GM21737 (cell line): ENCODE data around the gene ERGIC2.
"Not testable (repeated sequence)": the region's sequence is repeated elsewhere in the genome, so short reads cannot be mapped to it uniquely, and the experiment has no call there.

Source experiments
- ATAC-seq: cut with Tn5 transposase; IDR thresholded peaks from one replicate; pipeline ENCODE4 v1.9.1; 2021; ENCODE audit warnings: mild to moderate bottlenecking, moderate library complexity; ENCODE audit not compliant: unreplicated experiment

ERGIC2 gene

GRCh38 chr12:29380536-29381523, at the start of gene ERGIC2:
Gene ERGIC2, minus strand, starts transcription at chr12:29381172. Its CDS starts 9,539 bp downstream, at chr12:29371633.
- peak; percentile 97 for ATAC-seq

DNA sequence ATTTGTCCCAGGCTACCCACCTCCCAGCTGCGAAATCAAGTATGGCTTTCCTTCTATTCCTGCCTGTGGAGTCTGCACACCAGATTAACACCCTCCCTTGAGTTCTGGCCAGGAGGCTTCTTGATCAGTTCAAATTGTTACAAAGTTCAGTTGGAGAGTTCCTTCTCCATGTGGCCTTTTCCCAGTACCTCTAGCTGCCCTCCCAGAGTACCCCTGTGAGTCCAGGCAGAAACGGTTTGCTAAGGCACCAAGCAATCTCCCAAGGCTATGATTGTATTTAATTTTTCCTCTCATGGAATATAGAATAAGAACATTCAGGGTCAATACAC, 49.7 kb upstream of the ERGIC2 start:
- no peak for ATAC-seq

DNA sequence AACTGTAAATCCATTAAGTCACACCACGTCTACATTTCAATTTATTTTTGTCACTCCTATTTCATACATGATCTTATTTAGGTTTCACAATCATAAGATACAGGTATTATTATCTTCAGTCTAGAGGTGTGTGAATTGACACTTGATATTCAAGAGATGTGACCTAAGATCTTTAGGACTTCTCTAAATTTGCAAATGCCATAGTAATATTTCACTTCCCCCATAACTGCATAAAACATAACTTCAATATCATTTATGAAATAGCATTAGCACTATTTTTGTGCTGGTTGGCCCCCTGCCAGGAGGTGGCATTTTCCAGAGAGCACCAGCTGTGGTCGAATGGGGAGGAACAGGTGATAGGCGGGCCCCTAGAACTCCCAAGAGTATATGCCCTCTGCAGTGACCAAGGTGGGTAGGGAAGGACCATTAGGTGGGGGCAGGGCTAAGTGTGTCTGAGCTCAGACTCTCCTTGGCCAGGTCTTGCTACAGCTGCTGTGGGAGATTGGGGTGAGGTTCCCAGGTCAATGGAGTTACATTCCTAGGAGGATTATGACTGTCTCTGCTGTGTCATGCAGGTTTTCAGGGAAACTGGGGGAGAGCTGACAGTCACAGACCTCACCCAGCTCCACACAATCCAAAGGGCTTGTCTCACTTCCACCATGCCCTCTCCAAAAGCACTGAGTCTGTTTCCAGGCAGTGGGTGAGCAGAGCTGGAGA, 49.2 kb upstream of the ERGIC2 start:
- ATAC-seq: no peak

GRCh38 chr12:29428633-29429032, 47.7 kb upstream of the ERGIC2 start:
- ATAC-seq: peak; percentile 50

DNA sequence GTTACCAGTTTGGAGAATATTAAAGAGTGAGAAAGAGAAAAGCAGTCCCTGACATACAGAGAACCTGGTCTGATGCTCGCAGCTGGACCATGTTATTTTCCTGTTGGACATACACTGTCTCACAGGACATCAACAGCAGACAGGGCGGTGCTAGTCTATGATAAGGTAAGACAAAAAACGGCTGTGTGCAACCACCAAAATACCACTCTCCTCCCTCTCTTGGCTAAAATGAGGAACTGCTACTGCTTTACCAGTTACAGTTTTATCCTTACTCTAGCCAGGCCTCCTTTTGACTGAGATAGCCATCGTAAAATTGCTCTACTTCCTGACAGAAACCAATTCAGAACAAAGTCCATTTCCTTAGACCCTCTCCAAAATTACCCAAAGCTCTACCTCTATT, 47.0 kb upstream of the ERGIC2 start:
- peak; percentile 97 for ATAC-seq

DNA sequence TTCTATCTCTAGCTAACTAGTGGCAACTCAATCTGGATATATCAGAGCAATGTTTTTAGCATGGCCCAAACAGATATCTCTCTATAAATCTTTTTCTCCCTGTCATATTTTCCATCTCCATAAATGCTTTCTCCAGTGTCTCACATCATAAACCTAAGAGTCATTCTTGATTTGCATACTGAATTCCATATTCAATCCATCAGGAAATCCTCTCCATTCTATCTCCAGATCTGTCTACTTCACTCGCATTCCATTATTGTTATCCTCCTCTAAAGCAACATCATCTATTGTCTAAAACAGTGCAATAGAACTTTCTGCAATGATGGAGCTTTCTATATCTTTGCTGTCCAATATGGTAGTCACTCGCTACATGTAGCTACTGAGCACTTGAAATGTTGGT, 45.5 kb upstream of the ERGIC2 start:
- ATAC-seq: no peak

- no peak for ATAC-seq
These were observed 44.8 kb upstream of the ERGIC2 start for GRCh38 chr12:29425722-29426121.

GRCh38 chr12:29416748-29417147, 35.8 kb upstream of the ERGIC2 start:
- ATAC-seq: no peak

DNA sequence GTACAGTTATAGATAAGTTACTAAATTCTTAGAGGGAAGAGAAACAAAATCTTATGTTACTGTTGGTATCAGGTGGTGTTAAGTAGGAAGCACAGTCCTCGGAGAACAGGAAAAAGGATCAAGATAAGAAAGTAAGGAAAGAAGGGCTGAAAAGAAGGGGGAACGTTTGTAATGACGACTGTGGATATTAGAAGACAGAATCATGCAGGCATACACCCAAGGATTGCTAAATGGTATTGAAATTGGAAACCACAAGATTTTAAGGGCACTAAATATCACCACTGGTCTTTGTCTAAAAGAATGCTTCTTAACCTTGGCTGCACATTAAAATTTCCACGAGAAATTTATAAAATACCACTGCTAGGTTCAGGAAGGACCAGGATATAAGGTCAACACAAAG, 34.1 kb upstream of the ERGIC2 start:
- no peak for ATAC-seq

GRCh38 chr12:29414368-29414767, 33.4 kb upstream of the ERGIC2 start:
- ATAC-seq: no peak

- no peak for ATAC-seq
These were observed 24.6 kb upstream of the ERGIC2 start for GRCh38 chr12:29405561-29405960.

- no peak for ATAC-seq
These were observed 23.0 kb upstream of the ERGIC2 start for GRCh38 chr12:29403991-29404390.

DNA sequence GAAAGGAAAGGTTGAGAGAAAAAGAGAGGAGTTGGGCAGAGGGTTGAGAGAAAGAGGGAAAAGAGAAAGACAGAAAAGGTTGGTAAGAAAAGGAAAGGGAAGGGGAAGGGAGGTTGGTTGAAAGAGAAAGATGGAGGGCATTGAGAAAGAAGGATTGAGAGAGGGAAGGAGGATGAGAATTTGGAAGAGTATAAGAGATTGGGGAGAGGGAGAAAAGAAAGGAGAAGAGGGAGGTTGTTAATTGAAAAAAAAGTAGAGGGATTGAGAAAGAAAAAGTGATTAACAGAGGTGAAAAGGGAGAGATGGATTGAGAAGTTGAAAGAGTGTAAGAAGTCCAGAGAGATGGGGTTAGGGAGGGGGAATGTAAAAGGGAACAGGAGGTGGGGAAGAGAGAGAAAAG, 21.5 kb upstream of the ERGIC2 start:
- ATAC-seq: no peak

- ATAC-seq: no peak
These were observed 17.5 kb upstream of the ERGIC2 start for GRCh38 chr12:29398495-29398894.

GRCh38 chr12:29396774-29397173, 15.8 kb upstream of the ERGIC2 start:
- ATAC-seq: no peak

DNA sequence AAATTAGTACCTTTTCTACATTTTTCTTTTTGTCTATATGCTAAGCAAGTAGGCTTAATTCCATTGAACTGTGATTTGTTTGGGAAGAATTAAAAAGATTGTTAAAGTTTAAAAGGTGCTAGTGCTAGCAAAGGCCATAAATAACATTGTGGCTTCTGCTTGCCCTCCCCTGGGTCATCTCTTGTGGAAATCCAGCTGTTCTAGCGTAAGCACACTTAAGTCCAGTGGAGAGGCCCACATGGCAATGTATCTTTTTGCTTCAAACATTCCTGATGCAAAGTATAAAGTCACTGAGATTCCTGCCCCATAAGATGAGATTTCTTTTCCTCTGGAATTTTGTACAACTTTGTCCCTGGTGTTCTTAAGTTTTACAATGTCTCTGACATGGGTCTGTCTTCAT, 14.4 kb upstream of the ERGIC2 start:
- no peak for ATAC-seq

DNA sequence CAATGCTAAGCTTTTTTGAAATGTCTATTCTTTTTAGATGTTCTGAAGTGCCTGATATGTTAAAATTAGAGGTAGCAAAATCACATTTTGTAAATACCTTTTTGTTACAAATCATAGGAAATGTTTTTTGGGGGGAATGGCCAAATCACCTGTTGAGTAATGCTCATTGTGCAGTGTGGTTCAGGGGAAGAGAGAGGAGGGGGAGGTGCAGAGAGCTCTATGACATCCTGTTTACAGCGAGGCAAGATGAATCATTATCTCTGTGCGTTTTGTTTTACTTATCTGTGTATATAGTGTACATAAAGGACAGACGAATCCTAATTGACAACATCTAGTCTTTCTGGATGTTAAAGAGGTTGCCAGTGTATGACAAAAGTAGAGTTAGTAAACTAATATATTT, 9.4 kb upstream of the ERGIC2 start:
- ATAC-seq: not testable (repeated sequence)

DNA sequence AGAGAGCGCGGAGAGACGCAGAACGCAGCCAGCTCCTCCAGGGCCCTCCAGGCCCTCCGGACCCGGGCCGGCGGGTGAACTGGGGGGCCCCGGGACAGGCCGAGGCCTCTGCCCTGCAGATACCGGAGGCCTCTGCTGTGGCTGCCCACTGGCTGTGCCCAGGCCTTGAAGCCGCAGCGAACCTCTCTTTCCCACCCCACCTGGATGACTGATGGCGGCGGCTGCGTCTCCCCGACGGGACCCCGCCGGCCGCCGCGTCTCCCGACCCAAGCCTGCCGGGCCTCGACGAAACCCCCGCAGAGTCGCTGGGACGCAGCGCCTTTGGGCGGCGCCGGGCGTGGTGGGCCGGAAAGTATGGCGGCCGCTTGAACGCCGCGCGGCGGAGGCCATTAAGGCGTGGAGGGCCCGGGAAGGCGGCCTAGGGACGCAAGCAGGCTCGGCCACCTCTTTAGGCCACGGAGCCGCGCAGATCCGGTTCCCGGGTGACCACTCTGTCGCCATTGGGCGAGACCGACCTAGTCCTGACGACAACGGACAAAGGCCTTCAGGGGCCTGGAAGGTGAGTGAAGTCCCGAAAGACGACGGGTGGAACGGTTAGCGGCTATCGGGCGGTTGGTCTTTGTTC, 8.4 kb upstream of the ERGIC2 start:
- ATAC-seq: no peak

- ATAC-seq: not testable (repeated sequence)
These were observed 5.2 kb upstream of the ERGIC2 start for GRCh38 chr12:29386084-29386680.

DNA sequence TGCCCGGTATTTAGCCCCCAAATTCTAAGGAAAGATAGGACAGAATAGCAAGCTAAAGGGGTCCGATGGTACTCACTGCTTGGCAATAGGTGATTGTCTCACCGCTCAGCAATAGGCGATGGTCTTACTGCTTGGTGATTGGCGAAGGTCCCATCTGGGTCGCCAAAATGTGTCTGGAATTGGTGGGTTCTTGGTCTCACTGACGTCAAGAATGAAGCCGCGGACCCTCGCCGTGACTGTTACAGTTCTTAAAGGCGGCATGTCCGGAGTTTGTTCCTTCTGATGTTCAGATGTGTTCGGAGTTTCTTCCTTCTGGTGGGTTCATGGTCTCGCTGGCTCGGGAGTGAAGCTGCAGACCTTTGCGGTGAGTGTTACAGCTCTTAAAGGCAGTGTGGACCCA, 4.2 kb upstream of the ERGIC2 start:
- not testable (repeated sequence) for ATAC-seq

- no peak for ATAC-seq
These were observed 1.3 kb upstream of the ERGIC2 start for GRCh38 chr12:29382251-29382650.
